Gastroesophageal sphincter (tissue), 3 donors: ENCODE measurements around the gene ABCC1.

Experiments used
- CTCF ChIP-seq, 4 experiments: fragments of 200-600 bp in 2 of 4; fragments of 450-650 bp in 2 of 4; sonication (generic) in 1 of 4; IDR thresholded peaks; one replicate each; pipeline ENCODE4 v1.5.1; 2017 to 2019; ENCODE audit warnings: antibody characterized with exemption in 4 of 4, mild to moderate bottlenecking in 2 of 4, moderate library complexity in 2 of 4
- POLR2AphosphoS5 ChIP-seq: sonication (generic); formaldehyde crosslinking; IDR thresholded peaks from one replicate; pipeline ENCODE4 v1.6.1; 2017; ENCODE audit warnings: antibody characterized with exemption

GRCh38 chr16:16109453-16110110 is 160.2 kb downstream of the ABCC1 start:
- TF ChIP-seq POLR2AphosphoS5 (no peak), CTCF (IDR thresholded peaks at IDR 0.05) (no peak)
